GM12878 (cell line): Measurements from ENCODE around the gene PIK3C3. TPM values are rescaled to one million over a fixed set of nuclear protein-coding genes. Genes with fewer than 3 reads are reported as not detected.

Experiments used
- ASH2L ChIP-seq: fragments of 300-600, 200-600 bp; sonication (generic); IDR thresholded peaks from 2 replicates; pipeline ENCODE4 v1.6.1; 2017; ENCODE audit warnings: low read depth, mild to moderate bottlenecking, borderline replicate concordance
- NFIC ChIP-seq: IDR thresholded peaks from 2 replicates; pipeline ENCODE4 v1.6.1; 2012; ENCODE audit warnings: low read depth, mild to moderate bottlenecking, inconsistent platforms, low read length, moderate library complexity
- NR2F1 ChIP-seq: fragments of 450-650 bp; conservative IDR thresholded peaks from 2 replicates; pipeline ENCODE4 v1.6.1; 2017; ENCODE audit warnings: mild to moderate bottlenecking
- PAX8 ChIP-seq: fragments of 450-650 bp; IDR thresholded peaks from 2 replicates; pipeline ENCODE4 v1.6.1; 2017; ENCODE audit warnings: mild to moderate bottlenecking, moderate library complexity
- POU2F2 ChIP-seq: IDR thresholded peaks from 3 replicates; pipeline ENCODE4 v1.6.1; 2011; ENCODE audit warnings: low read depth, mild to moderate bottlenecking, low read length, borderline replicate concordance
- SREBF1 ChIP-seq: IDR thresholded peaks from 2 replicates; pipeline ENCODE4 v1.6.1; 2012; ENCODE audit warnings: mild to moderate bottlenecking, low read length
- TBL1XR1 ChIP-seq: IDR thresholded peaks from 2 replicates; pipeline ENCODE4 v1.6.1; 2012; ENCODE audit warnings: low read depth, low read length, improper control_type of control experiment
- ZBTB11 ChIP-seq: fragments of 450-650 bp; formaldehyde crosslinking; IDR thresholded peaks from 2 replicates; pipeline ENCODE4 v1.5.0; 2022; ENCODE audit warnings: mild to moderate bottlenecking, missing genetic modification characterization
- ZNF274 ChIP-seq: IDR thresholded peaks from one replicate; pipeline ENCODE4 v1.8.0; 2011; ENCODE audit not compliant: insufficient read length, insufficient read depth
- ZNF687 ChIP-seq: fragments of 450-650 bp; IDR thresholded peaks from 2 replicates; pipeline ENCODE4 v1.6.1; 2017; ENCODE audit warnings: mild to moderate bottlenecking, moderate library complexity
- polyA plus RNA-seq, 11 experiments: library from polyadenylated mRNA; depleted of rRNA in 4 of 11; unstranded in 6 of 11; stranded (reverse) in 5 of 11; fragments of >200 nt; fragmentation: Nextera tagmentation in 4 of 11; fragmentation: Illumina TruSeq in 1 of 11; extraction: Ambion mirVana in 4 of 11; extraction: Trizol in 1 of 11; gene quantifications; 1 replicate in 1 of 11; 2 replicates in 10 of 11; pipeline versions ENCODE4 v1.2.1 to v1.2.3, GENCODE V29; 2011 to 2016; ENCODE audit warnings: inconsistent platforms in 2 of 11, missing spikeins in 2 of 11, low read depth in 1 of 11
- total RNA-seq, 4 experiments: library from RNA; depleted of rRNA in 3 of 4; stranded (reverse); fragments of >200 nt in 3 of 4; fragmentation: Illumina TruSeq in 1 of 4; extraction: Trizol in 1 of 4; gene quantifications; 2 replicates each; pipeline versions ENCODE4 v1.2.1 to v1.2.3, GENCODE V29; 2013 to 2021

Gene PIK3C3
- total and polyA plus RNA-seq, 10 of the 15 experiments (the other 5 are each of a cell fraction or from before 2014, with no cell fraction given): 14.4 to 131 (median 32.4) TPM

GRCh38 chr18:42011053-42011452 lies 56.0 kb downstream of the PIK3C3 start (continued):
- TF ChIP-seq ASH2L (no peak), PAX8 (no peak), POU2F2 (0 out of 3 replicates have a peak, but pooled peaks have one; percentile 34), ZNF274 (no peak), ZBTB11 (CRISPR knock-in tag) (no peak), NR2F1 (no peak), NFIC (0 out of 2 replicates have a peak, but pooled peaks have one; percentile 23), ZNF687 (peak; percentile 52; the same call in 1 of the 2 replicates), SREBF1 (no peak), TBL1XR1 (no peak)
